ENCODE measurements around the gene SLFN12L. TPM values are rescaled to one million over a fixed set of nuclear protein-coding genes. Genes with fewer than 3 reads are reported as not detected.
"Not testable (repeated sequence)": the region's sequence is repeated elsewhere in the genome, so short reads cannot be mapped to it uniquely, and the experiment has no call there.

SLFN12L gene
- total and polyA plus RNA-seq, 4 donors: 0.59 to 13.2 (median 1.5) TPM

DNA sequence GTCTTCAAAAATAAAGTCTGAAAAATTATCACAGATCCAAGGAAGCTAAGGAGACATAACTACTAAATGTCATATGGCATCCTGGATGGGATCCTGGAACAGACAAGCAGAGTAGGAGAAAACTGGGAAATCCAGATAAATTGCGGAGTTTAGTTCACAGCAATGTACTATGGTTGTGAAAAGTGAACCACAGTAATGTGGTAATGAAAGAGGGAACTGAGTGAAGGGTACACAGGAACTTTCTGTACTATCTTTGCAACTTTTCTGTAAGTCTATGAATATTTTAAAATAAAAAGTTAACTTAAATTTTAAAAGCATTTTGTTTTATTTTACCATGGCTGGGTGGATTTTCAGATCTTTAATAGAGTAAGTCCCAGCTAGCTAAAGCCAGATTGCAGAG is 16.3 kb downstream of the SLFN12L start:
- 33 to 64% methylated on average over 1 of the region's 1 CpG for WGBS, 2 donors
- no peak overlapping the region for H3K9ac ChIP-seq (ENCODE audit: insufficient read depth in 1 of 2, low read length in 2 of 2)
- ATAC-seq (ENCODE audit: insufficient read depth, low FRiP score) (no peak), DNase-seq (no peak)
- H3K27me3 ChIP-seq (ENCODE audit: control insufficient read depth in 3 of 3, insufficient read depth in 3 of 3, low read length in 2 of 3): peaks cover 0 to 14% (median 0%) of the 10 kb centered on the region in 3 donors
- H3K36me3 ChIP-seq (ENCODE audit: control insufficient read depth in 4 of 4, insufficient read depth in 4 of 4, low read length in 4 of 4): no peaks in the 10 kb centered on the region
- TF ChIP-seq, protein P1, sequence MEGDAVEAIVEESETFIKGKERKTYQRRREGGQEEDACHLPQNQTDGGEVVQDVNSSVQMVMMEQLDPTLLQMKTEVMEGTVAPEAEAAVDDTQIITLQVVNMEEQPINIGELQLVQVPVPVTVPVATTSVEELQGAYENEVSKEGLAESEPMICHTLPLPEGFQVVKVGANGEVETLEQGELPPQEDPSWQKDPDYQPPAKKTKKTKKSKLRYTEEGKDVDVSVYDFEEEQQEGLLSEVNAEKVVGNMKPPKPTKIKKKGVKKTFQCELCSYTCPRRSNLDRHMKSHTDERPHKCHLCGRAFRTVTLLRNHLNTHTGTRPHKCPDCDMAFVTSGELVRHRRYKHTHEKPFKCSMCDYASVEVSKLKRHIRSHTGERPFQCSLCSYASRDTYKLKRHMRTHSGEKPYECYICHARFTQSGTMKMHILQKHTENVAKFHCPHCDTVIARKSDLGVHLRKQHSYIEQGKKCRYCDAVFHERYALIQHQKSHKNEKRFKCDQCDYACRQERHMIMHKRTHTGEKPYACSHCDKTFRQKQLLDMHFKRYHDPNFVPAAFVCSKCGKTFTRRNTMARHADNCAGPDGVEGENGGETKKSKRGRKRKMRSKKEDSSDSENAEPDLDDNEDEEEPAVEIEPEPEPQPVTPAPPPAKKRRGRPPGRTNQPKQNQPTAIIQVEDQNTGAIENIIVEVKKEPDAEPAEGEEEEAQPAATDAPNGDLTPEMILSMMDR (IDR thresholded peaks at IDR 0.05; ENCODE audit: control extremely low read depth, extremely low read depth): no peak
- H3K4me3 ChIP-seq: no peak overlapping the region
- H3K27ac ChIP-seq (ENCODE audit: low read depth in 1 of 2, low read length in 1 of 2): no peak overlapping the region
- H3K9me3 ChIP-seq (ENCODE audit: control insufficient read depth in 4 of 4, insufficient read depth in 3 of 4, low read length in 3 of 4): no peaks in the 10 kb centered on the region
- peaks cover 0 to 13% (median 1%) of the 10 kb centered on the region in 5 donors for H3K4me1 ChIP-seq (ENCODE audit: control insufficient read depth in 5 of 5, insufficient read depth in 5 of 5, low read length in 5 of 5)

DNA sequence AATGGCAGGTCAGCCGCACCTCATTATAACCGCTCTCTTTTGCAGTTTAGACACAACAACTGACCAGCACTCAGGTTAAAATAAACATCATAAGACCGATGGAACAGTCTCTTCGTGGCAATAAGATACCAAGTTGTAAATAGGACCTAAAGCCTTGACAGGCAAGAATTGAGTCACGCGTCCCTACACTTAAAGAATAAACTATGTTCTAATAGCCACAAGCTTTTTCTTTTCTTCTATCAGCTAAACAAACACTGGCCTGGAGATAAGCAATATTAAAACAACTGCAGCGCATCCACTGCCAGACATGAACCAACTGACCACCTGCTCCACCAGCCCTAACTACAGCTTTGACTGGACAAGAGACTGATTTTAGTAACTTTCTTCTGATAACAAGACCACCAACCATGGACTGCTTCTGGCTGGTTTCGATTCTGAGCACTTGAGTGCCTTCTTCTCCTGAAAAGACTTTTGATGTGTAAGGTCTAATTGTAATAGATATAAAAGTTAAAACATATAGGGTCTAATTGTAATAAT is 17.5 kb downstream of the SLFN12L start:
- DNase-seq (peak in 2 of 3 donors; percentile 64 to 69), ATAC-seq (ENCODE audit: insufficient read depth, low FRiP score) (no peak)
- TF ChIP-seq, protein P1 (IDR thresholded peaks at IDR 0.05; ENCODE audit: control extremely low read depth, extremely low read depth): no peak
- Histone ChIP-seq H3K27ac (ENCODE audit: low read depth in 1 of 2, low read length in 1 of 2) (no peak overlapping the region), H3K4me3 (no peak overlapping the region), H3K4me1 (ENCODE audit: control insufficient read depth in 5 of 5, insufficient read depth in 5 of 5, low read length in 5 of 5) (peaks cover 0 to 21% (median 1%) of the 10 kb centered on the region in 5 donors), H3K27me3 (ENCODE audit: control insufficient read depth in 3 of 3, insufficient read depth in 3 of 3, low read length in 2 of 3) (peaks cover 0 to 20% (median 0%) of the 10 kb centered on the region in 3 donors), H3K9me3 (ENCODE audit: control insufficient read depth in 4 of 4, insufficient read depth in 3 of 4, low read length in 3 of 4) (no peaks in the 10 kb centered on the region), H3K36me3 (ENCODE audit: control insufficient read depth in 4 of 4, insufficient read depth in 4 of 4, low read length in 4 of 4) (no peaks in the 10 kb centered on the region), H3K9ac (ENCODE audit: insufficient read depth in 1 of 2, low read length in 2 of 2) (no peak overlapping the region)
- WGBS, 2 donors: 62 to 76% methylated on average over 8 of the region's 8 CpGs

DNA sequence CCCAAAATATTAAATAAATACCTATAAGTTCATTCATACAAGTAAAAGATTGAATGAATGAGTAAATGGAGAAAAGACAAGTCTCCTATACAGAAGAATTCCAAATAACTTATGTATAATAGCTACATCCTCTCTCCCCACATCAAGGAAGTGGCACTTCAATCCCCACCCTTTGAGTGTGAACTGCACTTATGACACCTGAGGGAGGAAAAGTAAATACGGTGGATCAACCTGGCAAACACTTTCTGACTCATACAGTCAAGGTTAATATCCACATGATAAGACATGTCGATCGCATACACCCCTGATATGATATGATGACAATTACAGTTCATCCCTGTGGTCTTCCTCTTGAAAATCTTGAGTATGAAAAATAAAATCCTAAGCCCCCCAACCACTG is 18.0 kb downstream of the SLFN12L start:
- H3K4me1 ChIP-seq (ENCODE audit: control insufficient read depth in 5 of 5, insufficient read depth in 5 of 5, low read length in 5 of 5): peaks cover 0 to 26% (median 3%) of the 10 kb centered on the region in 5 donors
- no peak for ATAC-seq (ENCODE audit: insufficient read depth, low FRiP score)
- H3K27me3 ChIP-seq (ENCODE audit: control insufficient read depth in 3 of 3, insufficient read depth in 3 of 3, low read length in 2 of 3): peaks cover 0 to 21% (median 0%) of the 10 kb centered on the region in 3 donors
- 53 to 80% methylated on average over 3 of the region's 3 CpGs for WGBS, 2 donors
- no peak overlapping the region for H3K9ac ChIP-seq (ENCODE audit: insufficient read depth in 1 of 2, low read length in 2 of 2)
- no peak for DNase-seq
- TF ChIP-seq, protein P1 (IDR thresholded peaks at IDR 0.05; ENCODE audit: control extremely low read depth, extremely low read depth): no peak
- H3K4me3 ChIP-seq: no peak overlapping the region
- H3K27ac ChIP-seq (ENCODE audit: low read depth in 1 of 2, low read length in 1 of 2): no peak overlapping the region
- no peaks in the 10 kb centered on the region for H3K36me3 ChIP-seq (ENCODE audit: control insufficient read depth in 4 of 4, insufficient read depth in 4 of 4, low read length in 4 of 4)
- no peaks in the 10 kb centered on the region for H3K9me3 ChIP-seq (ENCODE audit: control insufficient read depth in 4 of 4, insufficient read depth in 3 of 4, low read length in 3 of 4)

DNA sequence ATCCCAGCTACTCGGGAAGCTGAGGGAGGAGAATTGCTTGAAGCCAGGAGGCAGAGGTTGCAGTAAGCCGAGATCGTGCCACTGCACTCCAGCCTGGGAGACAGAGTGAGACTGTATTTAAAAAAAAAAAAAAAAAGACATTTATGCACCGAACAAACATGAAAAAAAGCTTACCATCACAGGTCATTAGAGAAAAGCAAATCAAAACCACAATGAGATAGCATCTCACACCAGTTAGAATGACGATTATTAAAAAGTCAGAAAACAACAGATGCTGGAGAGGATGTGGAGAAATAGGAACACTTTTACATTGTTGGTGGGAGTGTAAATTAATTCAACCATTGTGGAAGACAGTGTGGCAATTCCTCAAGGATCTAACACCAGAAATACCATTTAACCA is 19.0 kb downstream of the SLFN12L start:
- DNase-seq; H3K9ac ChIP-seq (ENCODE audit: insufficient read depth in 1 of 2, low read length in 2 of 2); ATAC-seq (ENCODE audit: insufficient read depth, low FRiP score); H3K9me3 ChIP-seq (ENCODE audit: control insufficient read depth in 4 of 4, insufficient read depth in 3 of 4, low read length in 3 of 4); H3K4me3 ChIP-seq; H3K27ac ChIP-seq (ENCODE audit: low read depth in 1 of 2, low read length in 1 of 2); H3K36me3 ChIP-seq (ENCODE audit: control insufficient read depth in 4 of 4, insufficient read depth in 4 of 4, low read length in 4 of 4): not testable (repeated sequence)
- 83 to 89% methylated on average over 5 of the region's 5 CpGs for WGBS, 2 donors
- Histone ChIP-seq H3K27me3 (ENCODE audit: control insufficient read depth in 3 of 3, insufficient read depth in 3 of 3, low read length in 2 of 3) (peaks cover 0 to 24% (median 0%) of the 10 kb centered on the region in 3 donors), H3K4me1 (ENCODE audit: control insufficient read depth in 5 of 5, insufficient read depth in 5 of 5, low read length in 5 of 5) (peaks cover 0 to 31% (median 3%) of the 10 kb centered on the region in 5 donors)
